Skeletal muscle tissue (tissue), 1 donor: ENCODE measurements around the gene ATG4B. TPM values are rescaled to one million over a fixed set of nuclear protein-coding genes. Genes with fewer than 3 reads are reported as not detected.

ENCODE experiments used
- total RNA-seq: library from RNA; depleted of rRNA; stranded (reverse); fragments of >200 nt; gene quantifications from one replicate; pipeline ENCODE4 v1.2.3, GENCODE V29; 2014

ATG4B gene
- total RNA-seq, 1 donor from 2014 or later, result 29.2 TPM

Other genes with a start within 250 kb of the ATG4B start
- 178 TPM for gene STK25, start 129.1 kb upstream of the ATG4B start, total RNA-seq
- gene BOK, start 78.9 kb upstream of the ATG4B start, total RNA-seq, result 25.1 TPM
- gene THAP4, start 535 bp upstream of the ATG4B start, total RNA-seq, result 35.5 TPM
- 14.1 TPM for gene DTYMK, start 49.1 kb downstream of the ATG4B start, total RNA-seq
- gene ING5, start 64.3 kb downstream of the ATG4B start, total RNA-seq, result 16.7 TPM
- gene D2HGDH, start 96.9 kb downstream of the ATG4B start, total RNA-seq, result 5.7 TPM
- gene GAL3ST2, start 139.1 kb downstream of the ATG4B start, total RNA-seq, result not detected
- 4.2 TPM for gene NEU4, start 171.5 kb downstream of the ATG4B start, total RNA-seq
- not detected for gene PDCD1, start 221.2 kb downstream of the ATG4B start, total RNA-seq
- gene RTP5, start 232.0 kb downstream of the ATG4B start, total RNA-seq, result not detected